HG03066 (cell line): Measurements from ENCODE around the gene TRABD2B.

Source experiments
- ATAC-seq: cut with Tn5 transposase; IDR thresholded peaks from one replicate; pipeline ENCODE4 v1.9.1; 2021; ENCODE audit warnings: low read depth; ENCODE audit not compliant: unreplicated experiment

Gene TRABD2B

GRCh38 chr1:47812904-47813514 lies 184.2 kb downstream of the TRABD2B start:
- ATAC-seq = no peak

- no peak for ATAC-seq
Observed at GRCh38 chr1:47810964-47811682, 186.1 kb downstream of the TRABD2B start.

GRCh38 chr1:47809301-47810084 lies 187.7 kb downstream of the TRABD2B start:
- ATAC-seq = no peak

GRCh38 chr1:47808612-47809011 lies 188.6 kb downstream of the TRABD2B start:
- no peak for ATAC-seq

GRCh38 chr1:47805921-47806361 lies 191.2 kb downstream of the TRABD2B start:
- ATAC-seq = no peak

GRCh38 chr1:47805018-47805417 lies 192.2 kb downstream of the TRABD2B start:
- no peak for ATAC-seq

GRCh38 chr1:47803815-47804501 lies 193.2 kb downstream of the TRABD2B start:
- no peak for ATAC-seq

GRCh38 chr1:47797575-47797974 lies 199.6 kb downstream of the TRABD2B start:
- no peak for ATAC-seq

- no peak for ATAC-seq
Observed at GRCh38 chr1:47796626-47797025, 200.6 kb downstream of the TRABD2B start.

- no peak for ATAC-seq
Observed at GRCh38 chr1:47795102-47795501, 202.1 kb downstream of the TRABD2B start.

- ATAC-seq = no peak
Observed at GRCh38 chr1:47794530-47794929, 202.7 kb downstream of the TRABD2B start.

- ATAC-seq = no peak
Observed at GRCh38 chr1:47794081-47794480, 203.1 kb downstream of the TRABD2B start.

GRCh38 chr1:47793563-47793962 lies 203.6 kb downstream of the TRABD2B start:
- ATAC-seq = no peak

GRCh38 chr1:47792779-47793178 lies 204.4 kb downstream of the TRABD2B start:
- no peak for ATAC-seq

GRCh38 chr1:47791879-47792608 lies 205.1 kb downstream of the TRABD2B start:
- ATAC-seq = no peak

- ATAC-seq = no peak
Observed at GRCh38 chr1:47788761-47789160, 208.4 kb downstream of the TRABD2B start.

GRCh38 chr1:47787560-47787959 lies 209.6 kb downstream of the TRABD2B start:
- no peak for ATAC-seq

- ATAC-seq = no peak
Observed at GRCh38 chr1:47786316-47786715, 210.9 kb downstream of the TRABD2B start.

GRCh38 chr1:47785561-47786271 lies 211.5 kb downstream of the TRABD2B start:
- ATAC-seq = no peak

GRCh38 chr1:47785118-47785517 lies 212.1 kb downstream of the TRABD2B start:
- no peak for ATAC-seq
